CD4-positive, alpha-beta T cell treated with Interleukin-6 for 4 hours (primary cell): ENCODE measurements around the gene PLCB4.

Experiments used
- DNase-seq: peaks from one replicate; pipeline ENCODE4 v3.0.0-alpha.2; 2020; ENCODE audit warnings: mixed read lengths

The PLCB4 gene

DNA sequence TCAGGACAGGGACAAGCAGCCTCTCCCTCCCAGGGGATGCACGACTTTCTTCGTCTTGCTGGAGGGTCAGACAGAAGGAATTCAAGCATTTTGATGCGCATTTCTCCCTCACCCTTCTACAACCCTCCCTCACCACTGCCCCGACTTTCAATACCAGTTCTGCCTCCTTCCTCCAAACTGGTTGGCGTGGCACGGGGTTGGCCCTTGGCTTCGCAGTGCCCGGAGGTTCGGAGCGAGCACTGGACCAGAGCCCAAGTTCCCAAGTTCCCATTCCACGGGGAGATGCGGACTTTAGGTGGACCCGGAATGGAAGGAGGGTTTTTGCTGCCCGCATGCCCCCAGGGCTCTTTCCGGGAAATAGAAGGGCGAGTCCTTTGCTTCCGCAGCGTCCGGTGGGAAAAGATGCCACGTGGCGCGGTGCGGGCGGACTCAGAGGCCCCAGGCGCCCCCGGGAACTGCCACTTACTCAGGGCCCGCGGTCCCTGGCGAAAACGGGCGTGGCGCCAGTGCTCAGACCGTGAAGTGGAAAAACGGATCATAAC is 437.5 kb downstream of the PLCB4 start:
- no peak for DNase-seq

DNA sequence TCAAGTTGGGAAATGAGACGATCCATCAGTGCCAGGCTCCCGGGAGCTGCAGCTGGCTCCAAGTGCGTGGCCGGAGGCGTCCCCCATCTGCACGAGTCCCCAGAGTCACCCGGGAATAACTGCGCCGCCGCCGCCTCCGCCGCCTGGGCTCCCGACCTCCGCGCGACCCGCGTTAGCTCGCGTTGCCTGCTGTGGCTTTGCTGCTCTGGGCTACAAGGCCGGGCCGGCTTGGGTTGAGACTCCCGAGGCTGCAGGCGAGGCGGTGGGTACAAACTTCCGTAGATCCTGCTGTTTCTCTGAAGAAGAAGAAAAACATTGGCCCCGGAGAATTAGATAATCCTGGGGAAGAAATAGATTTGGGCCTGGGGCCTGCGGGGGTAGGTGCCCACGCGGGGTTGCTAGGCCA is 438.1 kb downstream of the PLCB4 start:
- DNase-seq = no peak

DNA sequence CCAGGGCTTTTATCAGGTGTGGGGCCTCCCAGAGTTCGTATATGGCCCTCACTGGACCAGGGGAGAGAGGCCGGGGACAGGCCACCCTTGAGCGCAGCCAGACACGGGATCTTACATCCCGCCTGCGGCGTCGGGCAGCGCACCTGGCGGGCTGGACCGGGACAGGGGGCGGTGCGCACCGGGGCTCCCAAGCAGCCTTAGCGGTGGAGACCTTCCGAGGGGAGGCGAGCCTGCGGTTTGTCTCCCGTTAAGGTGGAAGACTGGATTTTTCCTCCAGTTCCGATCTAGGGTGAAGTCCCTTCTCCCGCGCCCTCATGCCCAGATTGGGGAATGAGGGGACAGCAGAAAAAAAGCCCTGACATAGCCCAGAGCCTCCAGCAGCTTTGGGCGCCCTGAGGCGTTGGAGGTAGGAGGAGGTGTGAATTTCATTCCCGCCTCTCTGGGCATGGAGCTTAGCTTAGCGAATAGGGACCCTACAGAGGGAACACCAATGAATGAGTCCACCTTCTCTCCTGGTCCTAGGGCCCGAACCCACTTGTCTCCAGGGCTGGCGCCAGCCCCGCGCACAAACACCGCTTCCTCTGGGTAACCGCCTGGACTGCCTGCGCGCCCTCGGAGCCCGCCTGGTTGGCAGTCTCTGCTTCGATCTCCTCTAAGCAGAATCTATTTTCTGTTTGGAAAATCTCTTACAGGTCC is 438.8 kb downstream of the PLCB4 start:
- no peak for DNase-seq

DNA sequence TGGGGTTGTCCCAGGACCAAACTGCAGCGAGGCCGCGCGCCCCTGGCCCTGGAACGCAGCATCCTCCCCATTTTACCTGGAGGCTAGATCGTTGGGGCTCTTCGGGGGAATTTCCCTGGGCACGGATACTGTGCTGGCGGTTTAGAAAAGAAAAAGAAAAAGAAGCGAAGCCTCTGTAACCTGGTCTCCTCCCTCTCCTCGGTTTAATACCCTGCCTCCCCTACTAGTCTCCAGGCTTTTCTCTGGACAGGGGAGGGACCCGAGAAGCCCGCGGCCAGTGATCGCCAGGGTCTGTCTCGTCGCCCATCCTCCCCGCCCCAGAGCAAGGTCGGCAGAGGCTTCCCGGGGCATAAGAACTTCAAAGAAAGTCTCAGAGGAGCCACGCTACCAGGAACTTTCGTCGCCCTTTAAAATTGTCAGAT is 439.4 kb downstream of the PLCB4 start:
- no peak for DNase-seq

DNA sequence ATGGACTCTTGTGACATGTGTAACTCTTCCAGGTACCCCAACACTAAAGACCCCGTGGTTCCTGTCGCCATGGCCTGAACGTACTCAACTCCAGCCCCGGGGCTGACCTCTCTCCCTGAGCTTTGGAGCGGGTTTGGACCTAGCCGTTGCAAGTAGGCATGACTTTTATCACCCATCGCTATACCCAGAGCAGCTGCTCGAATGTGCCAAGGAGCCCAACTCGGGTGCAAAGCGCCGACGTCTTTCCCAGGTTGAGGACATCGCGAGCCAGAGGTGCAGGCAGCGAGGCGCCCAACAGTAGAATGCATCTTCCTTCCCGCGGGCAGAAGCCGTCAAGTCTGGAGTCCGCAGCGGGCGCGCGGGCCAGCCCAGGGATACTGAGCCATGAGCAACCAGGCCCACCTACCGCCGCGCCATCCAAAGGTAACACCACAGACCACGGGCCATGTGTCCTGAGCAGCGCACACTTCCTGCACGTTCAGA is 439.9 kb downstream of the PLCB4 start:
- no peak for DNase-seq

DNA sequence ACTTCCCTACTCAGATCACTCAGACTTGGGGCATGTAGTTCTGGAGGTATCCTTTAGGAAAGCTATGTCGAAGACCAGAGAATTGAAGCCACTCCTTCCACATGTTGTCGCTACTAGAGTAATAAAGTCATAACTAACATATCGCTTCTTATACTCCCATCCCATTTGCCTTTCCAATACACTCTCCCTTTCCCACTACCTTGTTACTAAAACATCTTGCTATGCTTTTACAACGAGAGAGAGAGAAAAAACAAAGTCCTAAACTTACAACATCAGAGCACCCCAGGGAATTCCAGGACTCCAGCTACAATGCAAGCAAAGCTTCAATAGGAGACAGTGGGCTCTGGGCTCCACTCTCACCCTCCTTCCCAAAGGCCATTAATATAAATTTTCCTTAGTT is 440.4 kb downstream of the PLCB4 start:
- no peak for DNase-seq

DNA sequence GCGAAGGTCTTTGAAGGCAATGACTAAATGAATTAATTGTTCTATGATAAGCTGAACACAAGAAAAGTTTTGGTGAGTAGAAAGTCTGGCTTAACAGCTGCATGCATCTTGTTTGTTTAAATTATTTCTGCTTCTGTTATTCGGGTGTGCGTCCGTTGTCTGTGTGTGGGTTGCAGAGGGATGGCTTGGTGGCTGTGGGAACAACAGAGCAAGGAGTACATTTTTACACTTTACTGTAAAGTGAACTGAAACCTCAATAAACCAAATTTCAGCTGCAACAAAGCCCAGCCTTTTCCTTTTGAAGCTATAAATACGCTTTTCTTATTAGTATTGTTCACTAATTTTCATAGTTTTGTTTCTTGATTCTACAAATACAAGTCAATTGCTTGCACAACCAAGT is 442.0 kb downstream of the PLCB4 start:
- DNase-seq = no peak

DNA sequence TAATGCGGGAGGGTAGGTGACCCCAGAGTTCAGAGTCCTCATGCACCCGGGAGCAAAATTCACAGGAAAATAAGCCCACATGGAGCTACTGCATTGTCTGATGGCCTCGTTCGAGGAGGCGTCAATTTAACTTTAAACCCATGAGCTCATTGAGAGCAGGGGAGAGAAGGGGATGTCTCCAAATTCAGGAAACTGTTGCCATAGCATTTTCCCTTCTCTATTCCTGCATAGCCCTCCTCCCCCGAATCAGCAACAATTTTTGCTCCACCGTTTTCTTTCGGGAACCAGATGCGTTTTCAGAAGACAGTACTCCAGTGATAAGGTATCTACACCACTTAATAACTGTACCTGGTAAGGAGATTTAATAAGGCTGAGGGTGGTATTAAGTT is 445.2 kb downstream of the PLCB4 start:
- no peak for DNase-seq

DNA sequence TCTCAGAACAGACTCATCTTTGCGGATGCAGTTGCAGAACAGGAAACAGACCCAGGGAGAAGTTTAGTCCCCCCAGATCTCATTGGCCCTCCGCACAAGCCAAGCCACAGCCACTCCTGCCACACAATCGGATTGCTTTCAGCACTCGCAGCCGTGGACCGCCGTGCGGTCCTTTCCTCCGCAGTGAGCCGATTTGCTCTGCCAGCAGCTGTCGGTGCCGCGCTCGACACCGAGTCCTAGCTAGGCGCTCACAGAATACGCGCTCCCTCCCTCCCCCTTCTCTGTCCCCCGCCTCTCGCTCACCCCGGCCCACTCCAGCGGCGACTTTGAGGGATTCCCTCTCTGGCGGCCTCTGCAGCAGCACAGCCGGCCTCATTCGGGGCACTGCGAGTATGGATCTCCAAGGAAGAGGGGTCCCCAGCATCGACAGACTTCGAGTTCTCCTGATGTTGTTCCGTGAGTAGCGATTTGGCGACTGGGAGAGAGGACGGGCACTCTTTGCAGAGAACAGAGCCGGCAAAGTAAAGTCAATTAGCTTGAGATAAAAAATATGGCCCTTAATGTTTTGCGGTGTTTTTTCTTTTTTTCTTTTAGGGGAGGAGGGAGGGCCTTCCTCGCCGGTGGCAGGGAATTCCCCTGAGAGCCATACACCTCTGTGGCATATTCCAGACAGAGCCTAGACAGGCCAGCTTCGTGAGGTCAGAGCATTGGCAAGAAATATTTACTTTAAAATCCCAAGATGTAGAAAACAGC is 445.8 kb downstream of the PLCB4 start, which contains the start of gene LAMP5:
TSS of gene LAMP5 (plus strand) at position 130 of the 753 bp plus-strand sequence. CDS start at position 393, 263 bp downstream.
- DNase-seq = no peak

DNA sequence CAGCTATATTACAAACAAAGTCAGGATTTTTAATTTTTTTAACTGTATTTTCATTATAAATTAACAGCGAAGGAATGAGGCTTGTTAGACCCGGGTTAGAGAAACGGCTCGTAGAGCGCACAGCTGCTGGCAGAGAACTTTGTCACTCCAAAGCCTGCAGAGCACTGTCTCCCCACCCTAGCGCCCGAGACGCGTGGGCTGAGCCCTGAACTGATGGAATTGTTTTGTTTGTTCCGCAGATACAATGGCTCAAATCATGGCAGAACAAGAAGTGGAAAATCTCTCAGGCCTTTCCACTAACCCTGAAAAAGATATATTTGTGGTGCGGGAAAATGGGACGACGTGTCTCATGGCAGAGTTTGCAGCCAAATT is 446.3 kb downstream of the PLCB4 start:
- DNase-seq = no peak

DNA sequence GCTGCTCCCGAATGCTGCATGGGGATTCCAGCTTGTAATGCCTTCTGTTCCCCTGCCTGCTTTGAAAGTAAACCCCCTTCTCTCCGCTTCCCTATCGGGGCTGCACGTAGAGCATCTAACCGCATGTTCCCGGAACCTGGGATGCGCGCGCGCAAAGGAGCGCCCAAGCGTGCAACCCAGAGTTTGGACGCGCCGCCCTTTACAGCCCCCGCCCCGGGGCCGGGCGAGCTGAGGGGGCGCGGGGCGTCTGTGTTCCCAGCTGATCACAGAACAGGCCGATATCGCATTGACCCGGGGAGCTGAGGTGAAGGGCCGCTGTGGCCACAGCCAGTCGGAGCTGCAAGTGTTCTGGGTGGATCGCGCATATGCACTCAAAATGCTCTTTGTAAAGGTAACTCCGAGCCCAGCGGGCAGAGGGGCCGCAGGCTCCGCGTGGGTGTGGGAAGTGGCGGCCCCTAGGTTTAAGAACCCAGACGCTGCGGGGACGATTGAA is 446.9 kb downstream of the PLCB4 start:
- DNase-seq = no peak

DNA sequence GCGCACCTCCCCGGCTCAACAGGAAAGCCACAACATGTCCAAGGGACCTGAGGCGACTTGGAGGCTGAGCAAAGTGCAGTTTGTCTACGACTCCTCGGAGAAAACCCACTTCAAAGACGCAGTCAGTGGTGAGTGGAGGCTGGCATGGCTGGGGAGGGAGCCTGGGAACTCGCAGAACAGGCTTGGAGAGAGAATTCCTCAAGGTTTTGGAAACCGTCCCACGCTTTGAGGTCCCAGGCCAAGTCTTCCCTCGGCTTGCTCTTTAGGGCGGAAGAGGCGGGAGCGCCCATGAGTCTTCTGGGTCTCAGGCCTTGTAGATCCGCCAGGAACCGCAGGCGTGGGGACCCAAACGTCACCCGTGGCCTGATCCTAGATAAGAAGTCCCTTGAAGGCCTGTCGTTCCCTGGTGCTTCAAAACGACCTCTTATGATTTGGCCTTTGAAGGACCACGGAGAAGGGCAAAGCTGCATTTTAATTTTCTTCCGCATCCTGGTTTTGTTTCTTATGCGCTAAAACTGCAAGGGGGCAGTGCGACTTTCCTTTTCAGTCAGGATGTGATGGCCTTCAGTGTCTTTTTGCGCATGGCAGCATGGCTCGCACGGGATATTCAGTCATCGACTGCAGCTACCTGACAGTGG is 447.5 kb downstream of the PLCB4 start:
- no peak for DNase-seq

DNA sequence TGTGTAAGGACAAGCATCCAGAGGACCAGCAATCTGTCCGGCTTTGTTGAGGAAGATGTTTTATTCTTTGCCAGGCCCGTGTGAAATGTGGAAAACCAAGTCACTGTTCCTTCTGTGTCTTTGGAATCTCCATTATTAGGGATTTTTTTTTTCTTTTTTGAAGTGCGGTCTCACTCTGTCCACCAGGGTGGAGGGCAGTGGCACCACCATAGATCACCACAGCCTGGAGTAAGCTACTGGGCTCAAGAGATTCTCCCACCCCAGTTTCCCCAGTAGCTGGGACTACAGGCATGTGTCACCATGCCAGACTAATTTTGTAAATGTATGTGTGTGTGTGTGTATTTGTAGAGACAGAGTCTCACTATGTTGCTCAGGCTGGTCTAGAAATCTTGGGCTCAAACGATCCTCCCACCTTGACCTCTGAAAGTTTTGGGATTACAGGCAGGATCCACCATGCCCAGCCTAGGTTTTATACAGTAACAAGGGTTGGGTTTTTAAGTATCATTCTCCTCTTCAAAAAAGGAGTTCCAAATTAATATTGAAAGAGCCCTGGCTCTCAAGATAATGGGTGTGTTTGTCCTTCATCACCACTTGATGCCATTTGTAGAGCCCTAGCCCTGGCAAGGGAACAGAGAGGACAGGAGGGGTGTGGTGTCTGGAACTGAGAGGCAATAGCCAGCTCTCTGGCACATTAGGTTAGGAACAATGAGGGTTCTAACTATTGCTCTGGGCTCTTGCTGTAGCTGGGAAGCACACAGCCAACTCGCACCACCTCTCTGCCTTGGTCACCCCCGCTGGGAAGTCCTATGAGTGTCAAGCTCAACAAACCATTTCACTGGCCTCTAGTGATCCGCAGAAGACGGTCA is 448.6 kb downstream of the PLCB4 start:
- no peak for DNase-seq

DNA sequence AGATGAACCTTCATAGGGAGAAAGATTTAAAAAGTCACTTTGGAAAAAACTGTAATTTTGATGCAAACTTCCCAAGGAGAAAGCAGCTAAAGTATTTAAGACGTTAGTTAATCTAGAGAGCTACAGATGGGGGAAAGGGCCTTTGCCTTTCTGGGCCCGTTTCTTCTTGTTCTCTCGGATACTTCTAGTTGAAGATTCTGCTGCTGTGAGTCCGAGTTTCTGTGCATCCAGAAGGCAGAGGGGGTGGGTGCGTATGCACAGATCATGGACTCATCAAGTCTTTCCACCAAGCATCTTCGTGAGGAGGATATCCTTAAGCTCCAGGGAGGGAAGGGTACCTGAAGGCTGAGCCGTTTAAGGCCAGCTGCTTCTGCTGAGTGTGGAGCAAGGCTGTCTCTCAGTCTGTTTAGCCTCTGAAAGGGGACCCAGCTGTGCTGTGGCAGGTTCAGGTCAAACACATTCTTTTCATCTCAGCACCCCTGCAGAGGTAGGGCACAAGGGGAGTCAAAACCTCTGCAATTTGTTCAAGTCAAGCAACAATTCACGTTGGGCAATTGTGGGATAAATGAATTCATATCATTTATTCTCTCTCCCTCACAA is 449.8 kb downstream of the PLCB4 start:
- no peak for DNase-seq

DNA sequence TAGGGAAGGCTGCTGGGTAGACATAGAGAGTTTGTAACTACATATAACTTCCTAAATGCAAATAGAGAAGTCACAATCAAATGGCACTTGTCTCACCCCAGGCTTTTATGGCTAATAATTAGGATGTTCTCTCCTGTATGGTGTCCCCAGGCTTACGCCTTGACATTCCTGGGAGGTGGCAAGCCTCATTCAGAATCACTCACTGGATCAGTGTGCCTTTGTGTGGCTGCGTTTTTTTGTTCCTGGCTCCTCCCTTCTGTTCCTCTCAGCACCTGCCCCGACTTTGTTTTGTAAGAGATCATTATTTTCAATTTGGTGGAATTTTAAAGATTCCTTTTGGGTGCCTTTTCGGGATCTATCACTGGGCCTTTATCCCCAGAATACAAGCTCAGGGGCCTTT is 451.2 kb downstream of the PLCB4 start:
- no peak for DNase-seq

DNA sequence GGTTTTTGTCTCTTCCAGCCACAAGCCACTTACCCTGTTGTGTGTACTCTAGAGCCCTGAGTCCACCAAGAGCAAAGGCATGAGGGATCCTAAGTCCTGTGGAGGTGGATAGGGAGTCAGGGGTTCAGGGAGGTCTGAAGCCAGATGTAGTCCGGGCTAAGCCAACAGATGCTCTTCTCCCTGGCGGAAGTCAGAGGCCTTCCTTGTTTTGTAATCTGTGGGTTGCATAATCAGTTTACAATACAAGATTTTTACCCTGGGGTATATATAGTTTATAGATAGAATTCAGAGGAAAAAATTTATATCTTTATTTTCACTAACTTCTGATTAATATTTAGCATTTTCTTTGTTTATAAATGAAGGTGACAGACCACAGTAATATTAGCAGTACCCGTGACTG is 454.7 kb downstream of the PLCB4 start:
- no peak for DNase-seq
